ENCODE results near the gene FLRT1.
A peak's percentile ranks its signal among the peaks of the same experiment; 100 is the strongest.

Gene FLRT1, protein sequence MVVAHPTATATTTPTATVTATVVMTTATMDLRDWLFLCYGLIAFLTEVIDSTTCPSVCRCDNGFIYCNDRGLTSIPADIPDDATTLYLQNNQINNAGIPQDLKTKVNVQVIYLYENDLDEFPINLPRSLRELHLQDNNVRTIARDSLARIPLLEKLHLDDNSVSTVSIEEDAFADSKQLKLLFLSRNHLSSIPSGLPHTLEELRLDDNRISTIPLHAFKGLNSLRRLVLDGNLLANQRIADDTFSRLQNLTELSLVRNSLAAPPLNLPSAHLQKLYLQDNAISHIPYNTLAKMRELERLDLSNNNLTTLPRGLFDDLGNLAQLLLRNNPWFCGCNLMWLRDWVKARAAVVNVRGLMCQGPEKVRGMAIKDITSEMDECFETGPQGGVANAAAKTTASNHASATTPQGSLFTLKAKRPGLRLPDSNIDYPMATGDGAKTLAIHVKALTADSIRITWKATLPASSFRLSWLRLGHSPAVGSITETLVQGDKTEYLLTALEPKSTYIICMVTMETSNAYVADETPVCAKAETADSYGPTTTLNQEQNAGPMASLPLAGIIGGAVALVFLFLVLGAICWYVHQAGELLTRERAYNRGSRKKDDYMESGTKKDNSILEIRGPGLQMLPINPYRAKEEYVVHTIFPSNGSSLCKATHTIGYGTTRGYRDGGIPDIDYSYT

DNA sequence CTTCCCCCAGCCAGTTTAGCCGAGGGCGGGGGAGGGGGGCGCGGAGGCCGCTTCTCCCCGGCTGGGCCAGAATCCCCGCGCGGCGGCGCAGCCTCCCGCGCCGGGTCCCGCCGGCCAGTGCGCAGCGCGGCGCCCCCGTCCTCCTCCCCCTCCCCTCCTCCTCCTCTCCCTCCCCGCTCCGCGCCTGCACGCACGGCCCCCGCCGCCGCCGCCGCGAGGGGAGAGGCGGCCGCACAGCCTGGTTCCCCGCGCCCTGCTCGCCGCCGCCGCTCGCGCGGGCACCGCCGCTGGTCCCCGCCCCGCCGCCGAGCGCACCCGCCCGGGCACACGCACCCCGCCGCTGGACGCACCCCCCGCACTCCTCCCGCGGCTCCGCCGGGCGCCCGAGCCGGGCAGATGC is at the start of gene FLRT1:
Gene FLRT1 (plus strand): TSS at position 356 of the 400 bp plus-strand sequence. CDS start 80,337 bp downstream, outside the sequence.
- DNase-seq (ENCODE audit: low spot score), result no peak

DNA sequence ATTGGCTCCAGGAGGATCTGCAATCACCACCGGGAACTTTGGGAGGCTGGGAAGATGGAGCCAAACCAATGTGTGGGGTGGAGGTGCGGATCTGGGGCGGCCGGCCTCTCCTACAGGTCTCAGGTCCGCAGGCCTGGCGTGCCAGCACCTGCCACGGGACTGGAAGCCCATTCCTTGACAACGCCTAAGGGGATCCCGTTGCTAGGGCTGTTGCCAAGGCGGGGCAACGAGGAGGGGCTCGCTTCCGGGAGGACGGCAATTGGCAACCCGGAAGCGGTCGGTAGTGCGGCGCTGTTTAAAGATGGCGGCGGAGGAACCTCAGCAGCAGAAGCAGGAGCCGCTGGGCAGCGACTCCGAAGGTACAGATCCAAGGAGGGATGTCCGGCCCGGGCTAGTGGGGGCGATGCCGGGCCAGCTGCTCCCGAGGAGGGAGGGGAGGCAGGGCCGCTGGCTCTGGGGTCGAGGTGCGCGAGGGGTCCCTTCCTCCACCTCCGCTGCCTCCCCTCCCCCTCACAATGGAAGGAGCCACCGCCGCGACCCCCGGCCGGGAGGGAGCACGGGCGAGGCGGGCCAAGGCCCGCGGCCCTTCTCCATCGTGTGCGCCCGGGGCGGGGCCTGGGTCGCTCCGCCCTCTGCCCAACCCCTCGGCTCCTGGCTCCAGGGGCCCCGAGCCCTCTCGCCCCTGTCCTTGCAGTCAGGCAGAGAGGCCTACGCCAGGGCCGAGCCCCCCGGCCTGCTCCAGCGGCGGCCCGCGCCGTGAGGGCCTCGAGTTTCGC is 49.4 kb upstream of the FLRT1 start, which contains the start of gene OTUB1:
Gene OTUB1 (plus strand): TSS at position 283 of the 776 bp plus-strand sequence. CDS start 19 bp downstream, at position 302.
- peak; percentile 94 for DNase-seq (ENCODE audit: low spot score)

DNA sequence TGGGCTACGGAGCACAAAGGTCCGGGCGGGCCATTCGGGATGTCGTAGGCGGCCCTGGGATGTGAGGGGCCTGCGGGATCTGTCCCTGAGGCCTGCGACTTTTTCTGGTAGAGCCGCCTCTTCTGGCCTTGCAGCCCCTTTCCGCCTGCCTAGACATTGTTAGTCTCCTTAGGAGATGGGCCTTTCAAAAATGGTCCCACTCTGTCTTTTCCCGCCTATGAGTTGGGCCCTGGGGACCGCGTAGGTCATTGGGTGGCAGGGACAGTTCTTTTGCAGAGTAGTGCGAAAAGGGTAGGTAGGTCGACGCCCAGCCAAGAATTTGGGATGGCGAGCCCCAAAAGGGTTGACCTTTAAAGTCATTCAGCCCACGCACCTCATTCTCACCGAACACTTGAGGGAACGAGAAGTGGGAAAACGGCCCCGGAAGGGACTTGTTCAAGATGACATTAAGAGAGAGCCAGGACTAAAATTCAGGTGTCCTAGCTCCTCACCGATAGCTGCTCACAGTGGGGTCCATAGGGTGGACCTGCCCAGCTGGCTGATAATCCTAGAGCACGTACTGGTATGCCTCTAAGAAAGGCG is 48.7 kb upstream of the FLRT1 start:
- DNase-seq (ENCODE audit: low spot score), result no peak

DNA sequence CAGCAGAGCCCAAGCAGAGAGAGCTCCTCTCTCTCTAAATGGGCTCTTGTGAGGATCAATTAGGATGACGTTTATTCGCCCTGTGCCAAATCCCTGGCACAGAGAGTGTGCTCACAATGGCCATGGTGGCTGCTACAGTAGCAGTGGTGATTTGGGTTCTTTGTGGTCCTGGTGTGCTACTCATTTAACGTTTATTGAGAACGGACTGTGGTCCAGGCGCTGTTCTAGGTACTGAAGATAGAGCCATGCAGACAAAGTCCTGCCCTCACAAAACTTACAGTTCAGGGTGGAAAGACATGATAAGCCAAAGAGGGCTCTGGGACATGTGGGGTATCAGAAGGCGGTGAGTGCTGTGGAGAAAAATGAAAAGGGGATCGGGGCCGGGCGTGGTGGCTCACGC is 44.2 kb upstream of the FLRT1 start:
- no peak for DNase-seq (ENCODE audit: low spot score)

- DNase-seq (ENCODE audit: low spot score), result no peak
These were observed 42.6 kb upstream of the FLRT1 start for GRCh38 chr11:63993100-63993499.

GRCh38 chr11:63993993-63994392 is 41.7 kb upstream of the FLRT1 start:
- no peak for DNase-seq (ENCODE audit: low spot score)

GRCh38 chr11:63996512-63996911 is 39.2 kb upstream of the FLRT1 start:
- no peak for DNase-seq (ENCODE audit: low spot score)

- no peak for DNase-seq (ENCODE audit: low spot score)
These were observed 38.5 kb upstream of the FLRT1 start for GRCh38 chr11:63997104-63997700.

GRCh38 chr11:63997801-63998337 is 37.9 kb upstream of the FLRT1 start:
- DNase-seq (ENCODE audit: low spot score), result no peak

GRCh38 chr11:63998558-63999348 is 37.0 kb upstream of the FLRT1 start:
- DNase-seq (ENCODE audit: low spot score), result no peak

- no peak for DNase-seq (ENCODE audit: low spot score)
These were observed 36.2 kb upstream of the FLRT1 start for GRCh38 chr11:63999349-64000025.

DNA sequence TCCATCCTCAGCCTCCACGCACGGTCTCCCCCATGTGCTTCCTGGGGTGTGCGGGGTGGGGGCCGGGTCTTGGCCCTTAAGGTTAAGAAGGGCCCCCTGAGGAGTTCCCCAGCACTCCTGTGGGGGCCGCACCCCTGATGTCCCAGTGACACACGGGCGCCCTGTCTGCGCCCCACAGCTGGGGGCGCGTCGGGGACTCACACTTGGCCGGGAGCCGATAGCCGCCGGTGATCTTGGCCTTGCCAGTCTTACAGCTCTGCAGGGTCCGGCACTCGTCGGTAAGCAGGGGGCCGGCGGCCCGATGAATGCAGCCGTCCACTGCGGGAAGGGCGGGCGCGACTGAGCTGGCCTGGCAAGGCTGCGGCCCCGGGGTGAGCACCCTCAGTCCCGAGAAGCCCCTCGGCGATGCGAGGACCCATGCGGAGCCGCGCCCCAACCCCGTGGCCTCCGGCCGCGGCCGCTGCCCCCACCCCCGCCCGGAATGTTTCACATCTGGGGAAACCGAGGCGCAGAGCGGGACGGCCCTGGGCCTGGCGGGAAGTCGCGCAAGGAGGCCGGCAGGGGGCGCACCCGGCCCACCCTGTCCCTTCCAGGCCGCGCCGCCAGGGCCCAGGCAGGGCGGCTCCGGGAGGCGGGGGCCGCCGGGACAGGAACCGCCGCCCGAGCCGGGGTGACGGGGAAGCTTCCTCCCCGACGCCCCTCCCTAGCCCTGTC is 35.5 kb upstream of the FLRT1 start:
- no peak for DNase-seq (ENCODE audit: low spot score)

DNA sequence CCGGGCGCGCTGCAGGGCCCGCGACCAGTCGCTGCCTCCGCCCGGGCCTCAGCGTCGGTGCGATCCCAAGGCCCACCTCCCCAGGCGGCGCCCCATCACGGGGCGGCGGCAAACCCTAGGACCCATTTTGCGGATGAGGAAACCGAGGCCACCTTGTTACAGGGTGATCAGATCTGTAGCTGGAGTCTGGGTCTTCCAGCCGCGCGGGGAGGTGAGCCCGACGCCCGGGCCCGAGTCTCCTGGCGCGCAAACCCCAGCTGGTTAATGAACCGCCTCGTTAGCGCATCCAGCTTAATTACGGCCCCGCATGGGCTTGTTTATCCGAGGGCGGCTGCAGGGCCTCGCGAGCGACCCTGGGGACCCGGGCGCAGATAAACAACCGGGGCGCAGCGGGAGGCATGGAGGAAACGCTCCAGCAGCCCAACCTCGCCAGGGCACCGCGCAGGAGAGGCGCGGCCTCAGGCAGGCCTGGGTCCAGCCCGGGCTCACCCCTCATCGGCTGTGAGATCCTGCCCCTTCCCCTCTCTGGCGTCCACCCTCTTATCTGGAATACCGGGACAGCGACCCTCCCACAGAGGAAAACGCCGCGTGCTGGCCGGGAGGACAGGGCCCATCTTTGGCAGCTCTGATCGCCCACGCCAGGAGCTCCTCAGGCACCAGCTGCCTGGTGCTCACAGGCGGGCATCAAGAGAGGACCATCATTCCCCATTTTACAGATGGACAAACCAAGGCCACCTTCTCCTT is 34.8 kb upstream of the FLRT1 start:
- DNase-seq (ENCODE audit: low spot score), result no peak

- no peak for DNase-seq (ENCODE audit: low spot score)
These were observed 34.0 kb upstream of the FLRT1 start for GRCh38 chr11:64001484-64002420.

- no peak for DNase-seq (ENCODE audit: low spot score)
These were observed 31.7 kb upstream of the FLRT1 start for GRCh38 chr11:64003807-64004589.

DNA sequence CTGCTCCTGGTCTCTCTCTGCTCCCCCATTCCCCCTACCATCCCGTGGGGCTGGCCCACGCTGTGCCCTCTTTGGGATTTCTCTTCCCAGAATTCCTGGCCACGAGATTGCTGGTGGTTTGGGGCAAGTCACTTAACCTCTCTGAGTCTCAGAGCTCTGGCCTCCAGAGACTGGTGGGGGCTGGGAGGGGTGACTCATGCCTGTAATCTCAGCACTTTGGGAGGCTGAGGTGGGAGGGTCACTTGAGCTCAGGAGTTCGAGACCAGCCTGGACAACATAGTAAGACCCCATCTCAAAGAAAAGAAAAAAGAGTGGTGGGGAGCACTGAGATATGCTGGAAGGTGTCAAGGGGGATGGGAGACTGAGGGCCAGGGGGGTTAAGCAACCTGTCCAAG is 31.1 kb upstream of the FLRT1 start:
- no peak for DNase-seq (ENCODE audit: low spot score)

DNA sequence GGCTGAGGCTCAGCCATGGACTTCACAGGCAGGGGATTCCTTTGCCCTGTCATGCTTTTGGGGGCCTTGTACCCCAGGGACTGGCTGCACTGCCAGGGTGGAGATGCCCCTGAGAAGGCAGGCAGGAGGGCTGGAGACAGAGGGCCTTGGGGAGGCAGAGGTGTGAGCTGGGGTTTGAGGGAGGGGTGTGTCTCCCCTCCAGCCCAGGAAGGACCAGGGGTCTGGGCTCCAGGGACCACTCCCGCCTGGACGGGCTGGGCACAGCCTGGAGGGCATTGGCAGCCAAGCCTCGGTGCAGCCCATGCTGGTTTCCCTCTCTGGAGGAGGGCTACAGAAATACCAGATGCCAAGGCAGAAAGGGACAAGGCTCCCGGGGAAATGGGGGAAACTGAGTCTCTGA is 30.0 kb upstream of the FLRT1 start:
- no peak for DNase-seq (ENCODE audit: low spot score)

All from HuH-7.5 (cell line).